ENCODE data around the gene ALG6.
"Not testable (repeated sequence)": the region's sequence is repeated elsewhere in the genome, so short reads cannot be mapped to it uniquely, and the experiment has no call there.

ALG6 gene

DNA sequence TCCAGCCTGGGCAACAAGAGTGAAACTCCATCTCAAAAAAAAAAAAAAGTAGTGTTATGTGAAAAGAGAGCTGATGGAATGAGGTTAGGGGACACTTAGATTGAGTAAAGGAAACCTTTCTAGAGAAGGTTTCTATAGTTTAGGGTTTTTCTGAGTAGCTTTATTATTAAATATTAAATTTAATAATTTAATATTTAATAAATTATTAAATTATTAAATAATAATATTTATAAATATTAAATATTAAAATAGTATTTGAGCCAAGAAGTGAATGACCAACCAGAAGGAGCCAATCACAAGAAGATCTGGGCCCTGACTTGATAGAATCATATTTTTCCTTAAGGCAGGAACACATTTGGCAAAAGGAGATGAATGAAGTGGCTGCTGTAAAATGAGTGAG, 50.7 kb downstream of the ALG6 start:
- H3K27ac ChIP-seq = no peak overlapping the region
- no peaks in the 10 kb centered on the region for H3K9me3 ChIP-seq (ENCODE audit: control insufficient read depth, low read length)
- TF ChIP-seq, protein P1, sequence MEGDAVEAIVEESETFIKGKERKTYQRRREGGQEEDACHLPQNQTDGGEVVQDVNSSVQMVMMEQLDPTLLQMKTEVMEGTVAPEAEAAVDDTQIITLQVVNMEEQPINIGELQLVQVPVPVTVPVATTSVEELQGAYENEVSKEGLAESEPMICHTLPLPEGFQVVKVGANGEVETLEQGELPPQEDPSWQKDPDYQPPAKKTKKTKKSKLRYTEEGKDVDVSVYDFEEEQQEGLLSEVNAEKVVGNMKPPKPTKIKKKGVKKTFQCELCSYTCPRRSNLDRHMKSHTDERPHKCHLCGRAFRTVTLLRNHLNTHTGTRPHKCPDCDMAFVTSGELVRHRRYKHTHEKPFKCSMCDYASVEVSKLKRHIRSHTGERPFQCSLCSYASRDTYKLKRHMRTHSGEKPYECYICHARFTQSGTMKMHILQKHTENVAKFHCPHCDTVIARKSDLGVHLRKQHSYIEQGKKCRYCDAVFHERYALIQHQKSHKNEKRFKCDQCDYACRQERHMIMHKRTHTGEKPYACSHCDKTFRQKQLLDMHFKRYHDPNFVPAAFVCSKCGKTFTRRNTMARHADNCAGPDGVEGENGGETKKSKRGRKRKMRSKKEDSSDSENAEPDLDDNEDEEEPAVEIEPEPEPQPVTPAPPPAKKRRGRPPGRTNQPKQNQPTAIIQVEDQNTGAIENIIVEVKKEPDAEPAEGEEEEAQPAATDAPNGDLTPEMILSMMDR (IDR thresholded peaks at IDR 0.05) = no peak
- no peak overlapping the region for H3K4me3 ChIP-seq (ENCODE audit: low read depth, low read length)
- no peak overlapping the region for H3K9ac ChIP-seq
- no peaks in the 10 kb centered on the region for H3K27me3 ChIP-seq (ENCODE audit: control insufficient read depth, insufficient read depth, low read length)
- H3K36me3 ChIP-seq (ENCODE audit: control insufficient read depth, insufficient read depth, low read length) = no peaks in the 10 kb centered on the region
- H3K79me2 ChIP-seq = no peaks in the 10 kb centered on the region
- no peak overlapping the region for H3K4me2 ChIP-seq (ENCODE audit: low read length)
- H2AFZ ChIP-seq = no peak overlapping the region
- no peaks in the 10 kb centered on the region for H3K4me1 ChIP-seq

DNA sequence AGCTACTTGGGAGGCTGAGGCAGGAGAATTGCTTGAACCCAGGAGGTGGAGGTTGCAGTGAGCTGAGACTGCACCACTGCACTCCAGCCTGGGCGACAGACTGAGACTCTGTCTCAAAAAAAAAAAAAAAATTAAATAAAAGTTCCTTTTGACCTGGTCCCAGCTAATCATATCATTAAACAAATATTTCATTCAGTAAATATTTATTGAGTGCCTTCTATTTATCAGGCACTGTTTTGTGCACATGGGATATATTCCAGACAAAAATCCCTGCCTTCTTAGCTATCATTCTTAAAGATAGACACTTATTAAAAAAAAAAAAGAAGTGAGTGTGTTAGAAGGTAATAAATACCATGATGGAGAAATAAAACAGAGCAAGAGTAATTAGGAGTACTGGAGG, 53.3 kb downstream of the ALG6 start:
- not testable (repeated sequence) for H2AFZ ChIP-seq; H3K36me3 ChIP-seq (ENCODE audit: control insufficient read depth, insufficient read depth, low read length); H3K79me2 ChIP-seq

DNA sequence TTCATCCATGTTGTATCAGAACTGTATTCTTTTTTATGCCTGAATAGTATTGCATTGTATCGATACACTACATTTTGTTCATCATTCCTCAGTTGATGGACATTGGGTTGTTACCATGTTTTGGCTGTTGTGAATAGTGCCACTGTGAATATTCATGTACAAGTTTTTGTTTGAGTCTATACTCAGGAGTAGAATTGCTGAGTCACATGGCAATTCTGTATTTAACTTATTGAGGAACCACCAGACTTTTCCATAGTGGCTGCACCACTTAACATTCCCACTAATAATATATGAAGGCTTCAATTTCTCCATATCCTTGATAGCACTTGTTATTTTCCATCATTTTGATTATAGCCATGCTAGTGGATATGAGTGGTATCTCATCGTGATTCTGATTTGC, 56.2 kb downstream of the ALG6 start:
- H3K9me3 ChIP-seq (ENCODE audit: control insufficient read depth, low read length) = no peaks in the 10 kb centered on the region
- H3K27me3 ChIP-seq (ENCODE audit: control insufficient read depth, insufficient read depth, low read length) = no peaks in the 10 kb centered on the region
- H3K4me2 ChIP-seq (ENCODE audit: low read length) = no peak overlapping the region
- no peak overlapping the region for H3K9ac ChIP-seq
- H2AFZ ChIP-seq = no peak overlapping the region
- TF ChIP-seq, protein P1 (IDR thresholded peaks at IDR 0.05) = no peak
- H3K36me3 ChIP-seq (ENCODE audit: control insufficient read depth, insufficient read depth, low read length) = no peaks in the 10 kb centered on the region
- H3K79me2 ChIP-seq = no peaks in the 10 kb centered on the region
- no peak overlapping the region for H3K27ac ChIP-seq
- no peaks in the 10 kb centered on the region for H3K4me1 ChIP-seq
- H3K4me3 ChIP-seq (ENCODE audit: low read depth, low read length) = no peak overlapping the region

More for the DNA sequence above, 53.3 kb downstream of the ALG6 start:
- H3K4me2 ChIP-seq (ENCODE audit: low read length); H3K4me3 ChIP-seq (ENCODE audit: low read depth, low read length); H3K9me3 ChIP-seq (ENCODE audit: control insufficient read depth, low read length); H3K27me3 ChIP-seq (ENCODE audit: control insufficient read depth, insufficient read depth, low read length); H3K9ac ChIP-seq; H3K27ac ChIP-seq; H3K4me1 ChIP-seq: not testable (repeated sequence)

DNA sequence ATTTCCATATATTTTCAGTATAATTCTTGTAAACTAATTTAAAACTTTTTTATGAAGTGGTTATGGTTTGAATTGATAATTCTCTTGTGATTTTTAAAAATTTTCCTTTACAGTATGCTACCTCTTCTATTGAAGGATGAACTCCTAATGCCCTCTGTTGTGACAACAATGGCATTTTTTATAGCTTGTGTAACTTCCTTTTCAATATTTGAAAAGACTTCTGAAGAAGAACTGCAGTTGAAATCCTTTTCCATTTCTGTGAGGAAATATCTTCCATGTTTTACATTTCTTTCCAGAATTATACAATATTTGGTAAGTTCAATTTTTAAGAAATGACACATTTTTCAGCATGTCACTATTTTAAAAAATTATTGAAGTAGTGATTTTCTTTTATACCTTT, 61.4 kb downstream of the ALG6 start:
- Histone ChIP-seq H3K9ac (no peak overlapping the region), H3K4me3 (ENCODE audit: low read depth, low read length) (no peak overlapping the region), H2AFZ (no peak overlapping the region), H3K79me2 (no peaks in the 10 kb centered on the region), H3K36me3 (ENCODE audit: control insufficient read depth, insufficient read depth, low read length) (no peaks in the 10 kb centered on the region), H3K9me3 (ENCODE audit: control insufficient read depth, low read length) (no peaks in the 10 kb centered on the region), H3K4me2 (ENCODE audit: low read length) (no peak overlapping the region), H3K4me1 (no peaks in the 10 kb centered on the region), H3K27me3 (ENCODE audit: control insufficient read depth, insufficient read depth, low read length) (no peaks in the 10 kb centered on the region), H3K27ac (no peak overlapping the region)
- TF ChIP-seq, protein P1 (IDR thresholded peaks at IDR 0.05) = no peak

DNA sequence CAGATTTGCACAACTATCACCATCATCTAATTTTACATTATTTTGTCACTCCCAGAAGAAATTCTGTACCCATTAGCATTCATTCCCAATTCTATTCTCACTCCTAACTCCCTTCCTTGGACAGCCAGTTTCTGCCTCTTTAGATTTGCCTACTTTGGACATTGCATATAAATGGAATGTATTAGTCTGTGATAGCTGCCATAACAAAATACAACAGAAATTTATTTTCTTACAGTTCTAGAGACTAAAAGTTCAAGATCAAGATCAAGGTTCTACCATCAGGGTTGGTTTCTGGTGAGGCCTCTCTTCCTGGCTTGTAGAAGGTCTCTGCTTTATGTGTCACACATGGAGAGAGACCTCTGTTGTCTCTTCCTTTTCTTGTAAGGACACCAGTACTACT, 61.9 kb downstream of the ALG6 start:
- H3K9me3 ChIP-seq (ENCODE audit: control insufficient read depth, low read length) = no peaks in the 10 kb centered on the region
- H3K27ac ChIP-seq = no peak overlapping the region
- H3K4me2 ChIP-seq (ENCODE audit: low read length) = no peak overlapping the region
- no peaks in the 10 kb centered on the region for H3K36me3 ChIP-seq (ENCODE audit: control insufficient read depth, insufficient read depth, low read length)
- TF ChIP-seq, protein P1 (IDR thresholded peaks at IDR 0.05) = no peak
- H3K9ac ChIP-seq = no peak overlapping the region
- no peaks in the 10 kb centered on the region for H3K4me1 ChIP-seq
- H3K4me3 ChIP-seq (ENCODE audit: low read depth, low read length) = no peak overlapping the region
- no peaks in the 10 kb centered on the region for H3K27me3 ChIP-seq (ENCODE audit: control insufficient read depth, insufficient read depth, low read length)
- H2AFZ ChIP-seq = no peak overlapping the region
- no peaks in the 10 kb centered on the region for H3K79me2 ChIP-seq
